H1 (cell line): ENCODE data around the gene CUX1. TPM values are rescaled to one million over a fixed set of nuclear protein-coding genes. Genes with fewer than 3 reads are reported as not detected.
A peak's percentile ranks its signal among the peaks of the same experiment; 100 is the strongest.

ENCODE experiments used
- CTCF ChIA-PET: fragments of 300-600 bp; sonication (Branson Sonifier 250); formaldehyde crosslinking; loops from one replicate; lab custom pipeline; 2021; ENCODE audit not compliant: partially characterized antibody; lab: Charles Lee
- POLR2A ChIA-PET: fragments of 300-600 bp; sonication (Branson Sonifier 250); formaldehyde crosslinking; loops from one replicate; lab custom pipeline; 2021; ENCODE audit warnings: inconsistent platforms; ENCODE audit not compliant: partially characterized antibody; lab: Charles Lee
- DNase-seq, 2 experiments: peaks; one replicate each; pipeline versions ENCODE4 v3.0.0 to v3.0.0-alpha.2; 2010 to 2022; ENCODE audit warnings: low spot score in 2 of 2, low read depth in 1 of 2, mixed read lengths in 1 of 2
- FAIRE-seq: peaks from 2 replicates; lab custom pipeline; 2011; peaks lifted over from hg19 to GRCh38; lab: Jason Lieb, UNC
- H2AFZ ChIP-seq: 2 replicates; pipeline ENCODE4 v1.8.1; 2012; ENCODE audit warnings: low read length, inconsistent platforms
- H2AK5ac ChIP-seq: 2 replicates; pipeline ENCODE4 v1.6.1; 2013; ENCODE audit warnings: low read depth, low read length
- H2BK120ac ChIP-seq: replicated peaks from 2 replicates; pipeline ENCODE3; 2013; ENCODE audit warnings: low read depth, low read length, inconsistent platforms
- H2BK12ac ChIP-seq: 2 replicates; pipeline ENCODE4 v1.6.1; 2013; ENCODE audit warnings: low read depth, low read length
- H2BK15ac ChIP-seq: 2 replicates; pipeline ENCODE4 v1.6.1; 2013; ENCODE audit warnings: low read length
- H2BK20ac ChIP-seq: 2 replicates; pipeline ENCODE4 v1.6.1; 2013; ENCODE audit warnings: low read length
- H2BK5ac ChIP-seq: 2 replicates; pipeline ENCODE4 v1.6.1; 2013; ENCODE audit warnings: low read depth, low read length
- H3K14ac ChIP-seq: 2 replicates; pipeline ENCODE4 v1.6.1; 2013; ENCODE audit warnings: inconsistent platforms; ENCODE audit not compliant: insufficient read length
- H3K18ac ChIP-seq: 2 replicates; pipeline ENCODE4 v1.6.1; 2013; ENCODE audit warnings: low read length; ENCODE audit errors: extremely low read depth
- H3K23ac ChIP-seq: 2 replicates; pipeline ENCODE4 v1.6.1; 2013; ENCODE audit warnings: inconsistent platforms; ENCODE audit not compliant: insufficient read length
- H3K23me2 ChIP-seq: 2 replicates; pipeline ENCODE4 v1.6.1; 2013; ENCODE audit warnings: low read depth, low read length
- H3K27ac ChIP-seq: 2 replicates; pipeline ENCODE4 v1.6.1; 2011; ENCODE audit warnings: low read depth, low read length, inconsistent platforms
- H3K27me3 ChIP-seq, 4 experiments: replicated peaks in 1 of 4; 1 replicate in 1 of 4; 2 replicates in 3 of 4; pipeline versions ENCODE4 v1.6.1 to v1.8.1; 2011 to 2013; ENCODE audit warnings: low read length in 3 of 4, mild to moderate bottlenecking in 3 of 4, inconsistent platforms in 2 of 4, mixed read lengths in 2 of 4, moderate library complexity in 1 of 4; ENCODE audit not compliant: control insufficient read depth in 3 of 4, insufficient read depth in 3 of 4; ENCODE audit errors: extremely low read depth in 1 of 4
- H3K36me3 ChIP-seq, 4 experiments: 2 replicates each; pipeline versions ENCODE4 v1.6.1 to v1.8.1; 2011 to 2013; ENCODE audit warnings: mild to moderate bottlenecking in 4 of 4, low read length in 3 of 4, moderate library complexity in 2 of 4, control low read depth in 1 of 4, inconsistent platforms in 1 of 4; ENCODE audit not compliant: insufficient read depth in 4 of 4, control insufficient read depth in 2 of 4
- H3K4ac ChIP-seq: replicated peaks from 2 replicates; pipeline ENCODE3; 2013; ENCODE audit warnings: low read length, low read depth, mixed read lengths, inconsistent platforms; ENCODE audit not compliant: insufficient read length
- H3K4me1 ChIP-seq, 4 experiments: replicated peaks in 1 of 4; 1 replicate in 1 of 4; 2 replicates in 3 of 4; pipeline versions ENCODE4 v1.6.1 to v1.8.1; 2011 to 2013; ENCODE audit warnings: low read length in 3 of 4, inconsistent platforms in 2 of 4, mixed read lengths in 1 of 4; ENCODE audit not compliant: insufficient read depth in 4 of 4, control insufficient read depth in 3 of 4
- H3K4me2 ChIP-seq, 2 experiments: 2 replicates each; pipeline versions ENCODE4 v1.6.1 to v1.8.1; 2011 to 2013; ENCODE audit warnings: low read depth in 2 of 2, low read length in 2 of 2, control low read depth in 1 of 2, inconsistent platforms in 1 of 2, mild to moderate bottlenecking in 1 of 2; ENCODE audit not compliant: insufficient read depth in 1 of 2
- H3K4me3 ChIP-seq, 4 experiments: fragments of 200-600, 300-600 bp in 1 of 4; sonication (generic), shearing (Covaris generic), sonication (Bioruptor Twin) in 1 of 4; 2 replicates each; pipeline versions ENCODE4 v1.5.1 to v1.8.1; 2011 to 2016; ENCODE audit warnings: low read length in 4 of 4, low read depth in 3 of 4, control low read depth in 2 of 4, inconsistent platforms in 2 of 4, mild to moderate bottlenecking in 2 of 4, mixed read lengths in 1 of 4, moderate library complexity in 1 of 4; ENCODE audit not compliant: insufficient read depth in 2 of 4; ENCODE audit errors: extremely low read depth in 1 of 4
- H3K56ac ChIP-seq: replicated peaks from 2 replicates; pipeline ENCODE3; 2013; ENCODE audit warnings: low read depth, mild to moderate bottlenecking, mixed read lengths, low read length, inconsistent platforms; ENCODE audit not compliant: insufficient read length
- H3K79me1 ChIP-seq: 2 replicates; pipeline ENCODE4 v1.6.1; 2013; ENCODE audit warnings: low read depth, low read length, control low read depth
- H3K79me2 ChIP-seq, 2 experiments: 2 replicates each; pipeline versions ENCODE4 v1.6.1 to v1.8.1; 2012 to 2013; ENCODE audit warnings: low read length in 2 of 2, mild to moderate bottlenecking in 2 of 2, inconsistent platforms in 1 of 2; ENCODE audit not compliant: insufficient read depth in 2 of 2, control insufficient read depth in 1 of 2
- H3K9ac ChIP-seq, 4 experiments: replicated peaks in 1 of 4; 1 replicate in 1 of 4; 2 replicates in 3 of 4; pipeline versions ENCODE4 v1.6.1 to v1.8.1; 2011 to 2013; ENCODE audit warnings: low read depth in 3 of 4, low read length in 3 of 4, control low read depth in 2 of 4, mild to moderate bottlenecking in 2 of 4, moderate library complexity in 2 of 4, inconsistent platforms in 1 of 4; ENCODE audit errors: extremely low read depth in 1 of 4
- H3K9me3 ChIP-seq, 2 experiments: 2 replicates each; pipeline versions ENCODE4 v1.6.1 to v1.8.1; 2012 to 2013; ENCODE audit warnings: mild to moderate bottlenecking in 2 of 2, moderate library complexity in 2 of 2, control low read depth in 1 of 2, inconsistent platforms in 1 of 2, low read depth in 1 of 2, low read length in 1 of 2, mixed read lengths in 1 of 2; ENCODE audit not compliant: insufficient read depth in 2 of 2
- H4K20me1 ChIP-seq, 2 experiments: replicated peaks in 1 of 2; 2 replicates each; pipeline versions ENCODE3 to v1.8.1; 2011 to 2013; ENCODE audit warnings: inconsistent platforms in 2 of 2, low read length in 2 of 2, mild to moderate bottlenecking in 1 of 2; ENCODE audit not compliant: insufficient read depth in 2 of 2, control insufficient read depth in 1 of 2
- H4K5ac ChIP-seq: 2 replicates; pipeline ENCODE4 v1.6.1; 2013; ENCODE audit warnings: low read length, low read depth, mixed read lengths, inconsistent platforms; ENCODE audit not compliant: insufficient read length
- H4K8ac ChIP-seq: 2 replicates; pipeline ENCODE4 v1.8.0; 2013; ENCODE audit warnings: mild to moderate bottlenecking, moderate library complexity, low read length, inconsistent platforms; ENCODE audit not compliant: insufficient read depth; ENCODE audit errors: extremely low read depth
- H4K91ac ChIP-seq: replicated peaks from 2 replicates; pipeline ENCODE3; 2013; ENCODE audit warnings: low read length, mixed read lengths, inconsistent platforms; ENCODE audit not compliant: insufficient read length
- BACH1 ChIP-seq: IDR thresholded peaks from 2 replicates; pipeline ENCODE4 v1.6.1; 2012; ENCODE audit warnings: low read length, improper control_type of control experiment
- BCL11A ChIP-seq, 2 experiments: IDR thresholded peaks; one replicate each; pipeline ENCODE4 v1.6.1; 2011; ENCODE audit warnings: low read depth in 2 of 2, low read length in 2 of 2, mild to moderate bottlenecking in 2 of 2
- EGR1 ChIP-seq: IDR thresholded peaks from 2 replicates; pipeline ENCODE4 v1.6.1; 2011; ENCODE audit warnings: low read depth, low read length, borderline replicate concordance
- EP300 ChIP-seq, 2 experiments: IDR thresholded peaks; 1 replicate in 1 of 2; 2 replicates in 1 of 2; pipeline ENCODE4 v1.6.1; 2011 to 2012; ENCODE audit warnings: low read depth in 2 of 2, low read length in 2 of 2, mild to moderate bottlenecking in 2 of 2, borderline replicate concordance in 1 of 2, inconsistent platforms in 1 of 2, moderate library complexity in 1 of 2
- KDM1A ChIP-seq: fragments of 200-600, 300-600 bp; sonication (generic); IDR thresholded peaks from 2 replicates; pipeline ENCODE4 v1.7.1; 2016; ENCODE audit warnings: mild to moderate bottlenecking, low read length, borderline replicate concordance
- KDM5A ChIP-seq: fragments of 200-600 bp; IDR thresholded peaks from 2 replicates; pipeline ENCODE4 v1.7.1; 2012; ENCODE audit warnings: mild to moderate bottlenecking, low read length, inconsistent platforms, mixed read lengths
- POU5F1 ChIP-seq: IDR thresholded peaks from 2 replicates; pipeline ENCODE4 v1.6.1; 2011; ENCODE audit warnings: low read depth, mild to moderate bottlenecking, low read length, moderate library complexity
- RAD21 ChIP-seq, 2 experiments: IDR thresholded peaks in 1 of 2; conservative IDR thresholded peaks in 1 of 2; 2 replicates each; pipeline ENCODE4 v1.6.1; 2011; ENCODE audit warnings: low read depth in 2 of 2, low read length in 2 of 2, improper control_type of control experiment in 1 of 2, inconsistent platforms in 1 of 2, mild to moderate bottlenecking in 1 of 2, moderate library complexity in 1 of 2
- RBBP5 ChIP-seq: IDR thresholded peaks from 2 replicates; pipeline ENCODE4 v1.7.1; 2012; ENCODE audit warnings: low read depth, mild to moderate bottlenecking, inconsistent platforms, low read length, moderate library complexity, borderline replicate concordance
- YY1 ChIP-seq: IDR thresholded peaks from 2 replicates; pipeline ENCODE4 v1.6.1; 2011; ENCODE audit warnings: low read depth, mild to moderate bottlenecking, low read length
- WGBS, 2 experiments: shearing (Covaris generic) in 1 of 2; methylation state at CpG; one replicate each; pipeline versions ENCODE4 v1.1.6 to v1.1.7; 2013 to 2015; ENCODE audit warnings: low lambda C conversion rate in 2 of 2, mixed read lengths in 2 of 2, inconsistent platforms in 1 of 2, low coverage in 1 of 2, missing lambda C conversion rate in 1 of 2; ENCODE audit not compliant: insufficient replicate concordance in 2 of 2, insufficient coverage in 1 of 2, insufficient read length in 1 of 2; ENCODE audit errors: extremely low coverage in 1 of 2, missing lambda C conversion rate in 1 of 2; 5-methylcytosine and 5-hydroxymethylcytosine counted together
- polyA plus RNA-seq, 7 experiments: library from polyadenylated mRNA; depleted of rRNA in 3 of 7; stranded (reverse) in 5 of 7; unstranded in 2 of 7; fragments of >200 nt in 5 of 7; fragments of 200-250 nt in 2 of 7; gene quantifications; 1 replicate in 5 of 7; 2 replicates in 1 of 7; 4 replicates in 1 of 7; pipeline versions ENCODE4 v1.2.1 to v1.2.3, GENCODE V29; 2011 to 2013; ENCODE audit warnings: missing spikeins in 2 of 7, mixed read lengths in 2 of 7
- total RNA-seq: library from RNA; stranded (reverse); fragmentation: NEBNext Ultra II Directional; extraction: Animal tissue kit (Norgen Biotek cat#: 25700); gene quantifications from 2 replicates; pipeline ENCODE4 v1.2.1, GENCODE V29; 2021
- TF ChIP-seq, protein P1 (sequence below): IDR thresholded peaks from 2 replicates; pipeline ENCODE4 v1.6.1; 2012; ENCODE audit warnings: inconsistent platforms
- TF ChIP-seq, protein P2 (sequence below): IDR thresholded peaks from 2 replicates; pipeline ENCODE4 v1.6.1; 2012; ENCODE audit warnings: low read length, inconsistent platforms

The CUX1 gene
- total and polyA plus RNA-seq, 2 of the 8 experiments (the other 6 are each of a cell fraction or from before 2014, with no cell fraction given) = 21.6 to 65.9 TPM

DNA sequence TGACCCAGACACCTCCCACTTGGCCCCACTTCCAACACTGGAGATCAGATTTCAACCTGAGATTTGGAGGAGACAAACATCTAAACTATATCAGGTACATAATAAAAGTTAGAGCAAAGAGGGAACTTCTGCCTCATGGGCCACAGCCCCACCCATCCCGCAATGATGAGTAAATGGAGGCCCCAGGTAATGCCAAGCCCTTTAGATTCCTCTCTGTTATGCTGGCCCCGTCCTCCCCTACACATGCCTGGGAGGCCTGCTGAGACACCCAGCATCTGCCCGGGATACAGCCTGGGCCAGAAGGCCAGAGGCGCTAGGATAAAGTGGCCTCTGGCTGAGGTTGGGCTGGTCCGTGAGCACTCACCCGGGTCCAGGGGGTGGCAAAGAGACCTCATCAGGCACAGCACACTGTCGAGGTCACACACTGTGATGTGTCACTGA, 283.7 kb downstream of the CUX1 start:
- Histone ChIP-seq H4K91ac (no peak overlapping the region), H3K36me3 (peaks cover 2 to 11% (median 10%) of the 10 kb centered on the region in 4 experiments; a peak in 6 of 8 replicates), H2AK5ac (no peak overlapping the region), H3K18ac (no peak overlapping the region), H3K56ac (no peak overlapping the region), H3K9ac (no peak overlapping the region), H3K27me3 (no peaks in the 10 kb centered on the region), H3K14ac (no peak overlapping the region), H2BK12ac (no peak overlapping the region), H2BK120ac (no peak overlapping the region), H2BK5ac (no peak overlapping the region), H4K8ac (no peak overlapping the region; the same call in 1 of the 2 replicates), H2BK20ac (no peak overlapping the region), H3K4me2 (no peak overlapping the region), H3K79me1 (peaks cover 2% of the 10 kb centered on the region; the same call in 1 of the 2 replicates), H3K4me3 (no peak overlapping the region), H2BK15ac (no peak overlapping the region), H3K23me2 (no peaks in the 10 kb centered on the region; the same call in 1 of the 2 replicates), H3K23ac (no peak overlapping the region), H4K5ac (no peak overlapping the region), H3K4ac (no peak overlapping the region), H4K20me1 (peaks cover 0 to 3% of the 10 kb centered on the region in 2 experiments), H2AFZ (no peak overlapping the region), H3K4me1 (no peaks in the 10 kb centered on the region; a peak in 1 of 7 replicates), H3K79me2 (no peaks in the 10 kb centered on the region), H3K27ac (no peak overlapping the region), H3K9me3 (no peaks in the 10 kb centered on the region)
- POLR2A ChIA-PET = no interaction called here
- DNase-seq (peak in 1 of 2 experiments; percentile 35), FAIRE-seq (no peak)
- CTCF ChIA-PET = no interaction called here
- WGBS, 2 experiments = 92% methylated on average over 7 of the region's 7 CpGs; no CpG with 5 or more reads in 1 of the 2 experiments
- TF ChIP-seq YY1 (no peak), POU5F1 (no peak), RAD21 (IDR thresholded peaks at IDR 0.05 in 1 of 2, conservative IDR thresholded peaks at IDR 0.05 in 1 of 2; ENCODE audit: low read depth in 2 of 2, low read length in 2 of 2) (no peak), RBBP5 (no peak), KDM1A (no peak), EP300 (IDR thresholded peaks at IDR 0.05; ENCODE audit: borderline replicate concordance in 1 of 2, low read depth in 2 of 2, low read length in 2 of 2) (no peak), EGR1 (no peak), BCL11A (IDR thresholded peaks at IDR 0.05; ENCODE audit: low read depth in 2 of 2, low read length in 2 of 2) (no peak), KDM5A (no peak), BACH1 (no peak)
- TF ChIP-seq, protein P1, sequence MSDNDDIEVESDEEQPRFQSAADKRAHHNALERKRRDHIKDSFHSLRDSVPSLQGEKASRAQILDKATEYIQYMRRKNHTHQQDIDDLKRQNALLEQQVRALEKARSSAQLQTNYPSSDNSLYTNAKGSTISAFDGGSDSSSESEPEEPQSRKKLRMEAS = no peak
- TF ChIP-seq, protein P2, sequence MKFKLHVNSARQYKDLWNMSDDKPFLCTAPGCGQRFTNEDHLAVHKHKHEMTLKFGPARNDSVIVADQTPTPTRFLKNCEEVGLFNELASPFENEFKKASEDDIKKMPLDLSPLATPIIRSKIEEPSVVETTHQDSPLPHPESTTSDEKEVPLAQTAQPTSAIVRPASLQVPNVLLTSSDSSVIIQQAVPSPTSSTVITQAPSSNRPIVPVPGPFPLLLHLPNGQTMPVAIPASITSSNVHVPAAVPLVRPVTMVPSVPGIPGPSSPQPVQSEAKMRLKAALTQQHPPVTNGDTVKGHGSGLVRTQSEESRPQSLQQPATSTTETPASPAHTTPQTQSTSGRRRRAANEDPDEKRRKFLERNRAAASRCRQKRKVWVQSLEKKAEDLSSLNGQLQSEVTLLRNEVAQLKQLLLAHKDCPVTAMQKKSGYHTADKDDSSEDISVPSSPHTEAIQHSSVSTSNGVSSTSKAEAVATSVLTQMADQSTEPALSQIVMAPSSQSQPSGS = no peak
